GM12873 (cell line): ENCODE results near the gene FILIP1L.

Source experiments
- CTCF ChIP-seq: IDR thresholded peaks from 2 replicates; pipeline ENCODE4 v1.5.1; 2012; ENCODE audit warnings: low read depth, mild to moderate bottlenecking, moderate library complexity, low read length, control low read depth; ENCODE audit not compliant: insufficient read depth; ENCODE audit errors: missing control alignments

The FILIP1L gene

DNA sequence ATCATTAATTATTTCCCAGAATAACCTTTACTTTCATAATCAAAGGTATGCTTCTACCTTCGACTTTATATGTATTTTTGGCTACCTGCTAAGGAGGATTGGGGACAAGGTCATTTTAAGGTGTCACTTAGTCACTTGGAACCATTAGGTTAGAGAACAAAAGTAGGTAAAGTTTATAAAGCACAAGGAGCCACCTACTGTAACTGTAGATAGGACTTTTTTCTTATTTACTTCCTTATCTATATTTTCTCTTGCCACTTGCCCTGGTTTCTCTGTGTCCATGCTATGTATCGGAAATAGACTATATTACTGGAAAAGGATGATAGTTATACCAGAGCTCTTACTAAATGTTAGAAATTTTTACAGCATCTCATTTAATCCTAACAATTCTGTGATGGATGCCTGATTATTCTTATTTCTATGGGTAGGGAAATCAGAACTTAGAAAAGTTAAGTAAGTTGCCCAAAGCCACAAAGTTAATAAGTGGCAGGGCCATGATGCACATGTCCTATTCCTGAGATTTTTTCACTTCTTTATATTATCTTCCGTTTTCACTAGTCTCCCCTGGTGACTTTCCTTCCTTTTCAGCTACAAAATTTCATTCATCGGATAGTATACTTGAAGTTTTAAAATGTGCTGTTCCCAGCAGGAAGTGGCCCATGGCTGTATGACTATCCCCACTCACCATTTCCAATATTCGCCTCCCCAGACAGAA is 164.2 kb downstream of the FILIP1L start:
- TF ChIP-seq CTCF, result no peak

GRCh38 chr3:99948467-99949089 is 165.7 kb downstream of the FILIP1L start:
- TF ChIP-seq CTCF, result no peak

GRCh38 chr3:99947356-99947755 is 166.9 kb downstream of the FILIP1L start:
- no peak for TF ChIP-seq CTCF

DNA sequence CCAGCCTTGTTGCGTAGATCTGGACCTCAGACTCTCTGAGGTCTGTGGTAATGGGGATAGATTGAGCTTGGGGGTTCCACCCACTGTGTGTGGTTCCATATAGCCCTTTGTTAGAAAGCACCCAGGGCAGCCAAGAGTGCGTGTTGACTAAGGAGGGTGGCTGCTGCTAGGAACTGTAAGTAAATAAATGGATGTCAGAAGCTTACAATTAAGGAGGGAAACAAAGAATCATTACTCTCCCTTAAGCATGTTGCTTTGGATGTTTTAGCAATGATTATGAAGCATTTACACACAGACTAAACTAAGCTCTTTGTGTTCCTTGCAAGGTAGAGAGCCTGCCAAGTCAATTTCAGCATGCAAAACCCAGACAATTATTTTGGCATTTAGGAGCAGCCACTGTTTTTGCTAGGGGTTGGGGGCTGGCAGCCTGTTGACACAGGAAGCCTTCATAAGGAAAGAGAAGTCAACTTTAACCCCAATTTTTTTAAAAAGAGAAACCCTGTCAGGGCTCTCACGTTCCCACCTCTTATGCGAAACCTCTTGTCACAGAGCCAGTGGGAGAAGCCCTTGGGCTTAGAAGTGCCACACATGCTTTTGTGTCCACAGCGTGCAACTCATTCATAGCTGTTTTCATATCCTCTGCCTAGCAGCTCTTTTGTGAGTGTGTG is 168.8 kb downstream of the FILIP1L start:
- no peak for TF ChIP-seq CTCF

DNA sequence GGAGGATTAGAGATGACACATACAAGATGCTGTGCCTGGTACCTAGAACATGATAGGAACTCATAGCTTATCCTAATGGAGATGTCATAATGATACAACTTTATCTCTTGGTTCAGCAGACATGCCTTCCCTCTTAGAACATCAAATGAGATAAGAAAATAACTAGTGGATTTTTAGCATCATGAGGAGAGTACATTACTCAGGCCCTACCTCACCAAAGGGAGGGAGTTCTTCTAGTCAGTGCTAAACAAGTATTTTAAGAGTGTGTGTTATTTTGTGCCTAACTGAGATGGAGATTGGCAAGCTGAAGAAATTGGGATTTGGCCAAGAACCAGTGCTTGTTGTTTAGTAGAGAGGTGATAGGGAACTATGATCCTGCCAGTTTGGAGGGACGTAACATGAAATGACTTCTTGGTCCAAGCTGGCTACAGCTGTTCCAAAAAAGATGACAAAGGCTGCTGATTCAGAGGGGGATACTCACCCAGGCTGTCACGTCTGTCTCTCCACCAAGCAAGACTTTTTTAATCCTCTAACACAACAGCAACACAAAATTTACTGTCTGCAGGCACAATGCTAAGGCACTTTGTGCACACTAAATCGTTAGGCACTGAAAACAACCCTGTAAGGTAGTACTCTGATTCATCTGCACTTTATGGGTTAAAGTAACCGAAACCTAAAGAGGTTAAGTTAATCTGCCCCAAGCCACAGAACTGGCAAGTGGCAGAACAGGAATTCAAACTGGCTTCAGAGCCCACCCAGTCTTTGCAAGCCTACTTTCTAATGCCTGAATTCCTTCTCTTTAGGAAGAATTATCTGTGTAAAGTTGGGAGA is 170.2 kb downstream of the FILIP1L start:
- TF ChIP-seq CTCF, result no peak

DNA sequence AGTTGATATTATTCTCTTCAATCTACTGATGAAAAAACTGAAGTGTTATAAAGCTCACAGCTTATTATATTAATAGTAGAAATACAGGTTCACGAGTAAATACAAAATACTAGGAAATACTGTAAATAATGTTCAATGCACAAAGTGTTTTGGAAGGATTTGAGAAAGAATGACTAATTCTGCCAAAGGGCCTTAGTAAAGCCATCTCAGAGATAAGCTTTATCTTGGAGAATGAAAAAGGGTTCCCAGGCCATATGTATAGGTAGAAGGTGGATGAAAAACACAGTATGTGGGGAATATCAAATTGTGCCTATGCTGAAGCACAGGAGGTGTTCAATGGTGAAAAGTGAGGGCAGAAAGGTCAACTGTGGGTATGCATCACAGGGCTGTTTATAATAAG is 173.1 kb downstream of the FILIP1L start:
- TF ChIP-seq CTCF, result no peak

- TF ChIP-seq CTCF, result no peak
Observed at GRCh38 chr3:99940350-99940749, 174.0 kb downstream of the FILIP1L start.
